Measurements from ENCODE around the gene RBMY1D. TPM values are rescaled to one million over a fixed set of nuclear protein-coding genes. Genes with fewer than 3 reads are reported as not detected.
"Not testable (repeated sequence)": the region's sequence is repeated elsewhere in the genome, so short reads cannot be mapped to it uniquely, and the experiment has no call there.

RBMY1D gene
- total RNA-seq (not detected), polyA plus RNA-seq (not detected)
- long read RNA-seq, donor 1, result 0 reads
- long read RNA-seq, donor 2, result 0 reads
- long read RNA-seq, donor 3, result 0 reads
- long read RNA-seq, donor 4, result 0 reads
- long read RNA-seq, donor 5, result 0 reads
- long read RNA-seq, donor 6, result 0 reads
- long read RNA-seq, donor 7, result 0 reads
- long read RNA-seq, donor 8, result 0 reads
- long read RNA-seq, donor 9, result 0 reads
- long read RNA-seq, donor 10, result 0 reads

DNA sequence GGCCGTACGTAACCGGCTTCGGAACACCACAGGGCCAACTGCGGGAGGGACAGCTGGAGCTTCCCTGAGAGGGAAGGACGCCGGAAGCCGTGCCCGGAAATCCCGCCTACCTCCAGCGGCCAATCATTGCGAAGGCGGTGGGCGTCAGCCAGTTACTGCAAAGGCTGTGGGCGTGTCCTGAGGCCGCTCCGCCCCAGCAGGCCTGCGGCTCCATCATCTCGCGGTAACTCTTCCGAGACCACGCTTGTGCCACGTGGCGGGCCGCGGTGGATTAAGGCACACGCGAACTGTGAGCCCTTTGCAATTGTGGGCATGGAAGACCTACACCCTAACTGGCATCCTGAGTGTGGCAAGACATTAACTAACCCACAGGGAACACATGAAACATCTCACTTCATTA, at the start of gene RBMY1D:
Gene RBMY1D, minus strand, starts transcription at position 101 of the 400 bp plus-strand sequence. CDS start 2,013 bp downstream, outside the sequence.
- not testable (repeated sequence) for H3K36me3 ChIP-seq (ENCODE audit: control insufficient read depth in 2 of 2, insufficient read depth in 2 of 2, low read length in 1 of 2); H3K4me1 ChIP-seq (ENCODE audit: control insufficient read depth in 2 of 2, insufficient read depth in 2 of 2, low read length in 2 of 2); H3K9me3 ChIP-seq (ENCODE audit: control insufficient read depth in 2 of 2, insufficient read depth in 1 of 2, low read length in 1 of 2); H3K27me3 ChIP-seq (ENCODE audit: control insufficient read depth in 2 of 2, insufficient read depth in 1 of 2, low read length in 1 of 2); DNase-seq (ENCODE audit: low read depth in 6 of 9, low spot score in 9 of 9); H3K27ac ChIP-seq (ENCODE audit: low read depth in 1 of 2, low read length in 1 of 2); H3K4me3 ChIP-seq (ENCODE audit: low read length in 2 of 2)
- WGBS, result no CpG with 5 or more reads among the region's 28 CpGs

- not testable (repeated sequence) for H3K4me3 ChIP-seq (ENCODE audit: low read length in 2 of 2); DNase-seq (ENCODE audit: low read depth in 6 of 9, low spot score in 9 of 9); H3K36me3 ChIP-seq (ENCODE audit: control insufficient read depth in 2 of 2, insufficient read depth in 2 of 2, low read length in 1 of 2); H3K9me3 ChIP-seq (ENCODE audit: control insufficient read depth in 2 of 2, insufficient read depth in 1 of 2, low read length in 1 of 2); H3K27me3 ChIP-seq (ENCODE audit: control insufficient read depth in 2 of 2, insufficient read depth in 1 of 2, low read length in 1 of 2); H3K27ac ChIP-seq (ENCODE audit: low read depth in 1 of 2, low read length in 1 of 2); H3K4me1 ChIP-seq (ENCODE audit: control insufficient read depth in 2 of 2, insufficient read depth in 2 of 2, low read length in 2 of 2)
- WGBS, result no CpG with 5 or more reads among the region's 29 CpGs
Measured at GRCh38 chrY:21917932-21918331, 23.6 kb upstream of the RBMY1D start, which contains the start of gene RBMY1E. RBMY1E (minus strand) TSS chrY:21918032; CDS start chrY:21916054, 1,978 bp downstream.

GRCh38 chrY:21869407-21870076, 24.8 kb downstream of the RBMY1D start:
- not testable (repeated sequence) for H3K36me3 ChIP-seq (ENCODE audit: control insufficient read depth in 2 of 2, insufficient read depth in 2 of 2, low read length in 1 of 2); H3K4me3 ChIP-seq (ENCODE audit: low read length in 2 of 2); H3K27ac ChIP-seq (ENCODE audit: low read depth in 1 of 2, low read length in 1 of 2); H3K27me3 ChIP-seq (ENCODE audit: control insufficient read depth in 2 of 2, insufficient read depth in 1 of 2, low read length in 1 of 2); H3K9me3 ChIP-seq (ENCODE audit: control insufficient read depth in 2 of 2, insufficient read depth in 1 of 2, low read length in 1 of 2); DNase-seq (ENCODE audit: low read depth in 6 of 9, low spot score in 9 of 9); H3K4me1 ChIP-seq (ENCODE audit: control insufficient read depth in 2 of 2, insufficient read depth in 2 of 2, low read length in 2 of 2)
- no CpG with 5 or more reads among the region's 5 CpGs for WGBS

- Histone ChIP-seq H3K36me3 (ENCODE audit: control insufficient read depth in 2 of 2, insufficient read depth in 2 of 2, low read length in 1 of 2) (no peaks in the 10 kb centered on the region), H3K4me1 (ENCODE audit: control insufficient read depth in 2 of 2, insufficient read depth in 2 of 2, low read length in 2 of 2) (no peaks in the 10 kb centered on the region), H3K9me3 (ENCODE audit: control insufficient read depth in 2 of 2, insufficient read depth in 1 of 2, low read length in 1 of 2) (no peaks in the 10 kb centered on the region), H3K27ac (ENCODE audit: low read depth in 1 of 2, low read length in 1 of 2) (no peak overlapping the region), H3K27me3 (ENCODE audit: control insufficient read depth in 2 of 2, insufficient read depth in 1 of 2, low read length in 1 of 2) (no peaks in the 10 kb centered on the region), H3K4me3 (ENCODE audit: low read length in 2 of 2) (no peak overlapping the region)
- 74% methylated on average over 3 of the region's 3 CpGs for WGBS
- DNase-seq (ENCODE audit: low read depth in 6 of 9, low spot score in 9 of 9), result no peak
Measured at GRCh38 chrY:21845481-21845880, 48.8 kb downstream of the RBMY1D start.

- Histone ChIP-seq H3K27me3 (ENCODE audit: control insufficient read depth in 2 of 2, insufficient read depth in 1 of 2, low read length in 1 of 2) (no peaks in the 10 kb centered on the region), H3K9me3 (ENCODE audit: control insufficient read depth in 2 of 2, insufficient read depth in 1 of 2, low read length in 1 of 2) (no peaks in the 10 kb centered on the region), H3K4me1 (ENCODE audit: control insufficient read depth in 2 of 2, insufficient read depth in 2 of 2, low read length in 2 of 2) (no peaks in the 10 kb centered on the region), H3K36me3 (ENCODE audit: control insufficient read depth in 2 of 2, insufficient read depth in 2 of 2, low read length in 1 of 2) (no peaks in the 10 kb centered on the region), H3K27ac (ENCODE audit: low read depth in 1 of 2, low read length in 1 of 2) (no peak overlapping the region), H3K4me3 (ENCODE audit: low read length in 2 of 2) (no peak overlapping the region)
- DNase-seq (ENCODE audit: low read depth in 6 of 9, low spot score in 9 of 9), result no peak
- WGBS, result 90% methylated on average over 4 of the region's 4 CpGs
Measured at GRCh38 chrY:21842090-21842489, 52.2 kb downstream of the RBMY1D start.

- Histone ChIP-seq H3K9me3 (ENCODE audit: control insufficient read depth in 2 of 2, insufficient read depth in 1 of 2, low read length in 1 of 2) (no peaks in the 10 kb centered on the region), H3K27me3 (ENCODE audit: control insufficient read depth in 2 of 2, insufficient read depth in 1 of 2, low read length in 1 of 2) (no peaks in the 10 kb centered on the region), H3K4me1 (ENCODE audit: control insufficient read depth in 2 of 2, insufficient read depth in 2 of 2, low read length in 2 of 2) (no peaks in the 10 kb centered on the region), H3K4me3 (ENCODE audit: low read length in 2 of 2) (no peak overlapping the region), H3K27ac (ENCODE audit: low read depth in 1 of 2, low read length in 1 of 2) (no peak overlapping the region), H3K36me3 (ENCODE audit: control insufficient read depth in 2 of 2, insufficient read depth in 2 of 2, low read length in 1 of 2) (no peaks in the 10 kb centered on the region)
- no peak for DNase-seq (ENCODE audit: low read depth in 6 of 9, low spot score in 9 of 9)
- 89% methylated on average over 5 of the region's 5 CpGs for WGBS
Measured at GRCh38 chrY:21839489-21839888, 54.8 kb downstream of the RBMY1D start.

DNA sequence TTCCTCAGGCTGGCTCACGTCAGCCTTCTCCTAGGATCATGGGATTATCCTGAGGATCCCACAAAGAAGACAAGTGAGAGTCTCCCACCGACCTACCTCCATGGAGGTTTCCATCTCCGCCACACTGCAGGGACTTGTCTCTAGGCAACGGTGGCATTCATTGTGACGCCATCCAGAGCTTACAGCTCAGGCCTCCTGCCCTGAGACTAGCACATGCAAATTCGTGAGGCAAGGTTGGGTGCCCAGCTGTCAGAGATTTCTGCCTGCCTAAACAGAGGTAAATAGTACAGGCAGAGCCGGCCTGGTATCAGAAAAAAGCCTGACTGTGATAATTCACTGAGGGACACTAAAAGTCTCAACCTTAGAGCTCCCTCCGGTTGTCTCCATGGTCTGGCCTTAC, 58.0 kb downstream of the RBMY1D start:
- Histone ChIP-seq H3K27me3 (ENCODE audit: control insufficient read depth in 2 of 2, insufficient read depth in 1 of 2, low read length in 1 of 2) (no peaks in the 10 kb centered on the region), H3K27ac (ENCODE audit: low read depth in 1 of 2, low read length in 1 of 2) (no peak overlapping the region), H3K4me3 (ENCODE audit: low read length in 2 of 2) (no peak overlapping the region), H3K4me1 (ENCODE audit: control insufficient read depth in 2 of 2, insufficient read depth in 2 of 2, low read length in 2 of 2) (no peaks in the 10 kb centered on the region), H3K36me3 (ENCODE audit: control insufficient read depth in 2 of 2, insufficient read depth in 2 of 2, low read length in 1 of 2) (no peaks in the 10 kb centered on the region), H3K9me3 (ENCODE audit: control insufficient read depth in 2 of 2, insufficient read depth in 1 of 2, low read length in 1 of 2) (no peaks in the 10 kb centered on the region)
- WGBS, result 90% methylated on average over 8 of the region's 8 CpGs
- no peak for DNase-seq (ENCODE audit: low read depth in 6 of 9, low spot score in 9 of 9)

- no peak overlapping the region for H3K4me3 ChIP-seq (ENCODE audit: low read length in 2 of 2)
- H3K9me3 ChIP-seq (ENCODE audit: control insufficient read depth in 2 of 2, insufficient read depth in 1 of 2, low read length in 1 of 2), result no peaks in the 10 kb centered on the region
- H3K27me3 ChIP-seq (ENCODE audit: control insufficient read depth in 2 of 2, insufficient read depth in 1 of 2, low read length in 1 of 2), result no peaks in the 10 kb centered on the region
- 93% methylated on average over 7 of the region's 7 CpGs for WGBS
- no peak for DNase-seq (ENCODE audit: low read depth in 6 of 9, low spot score in 9 of 9)
- H3K36me3 ChIP-seq (ENCODE audit: control insufficient read depth in 2 of 2, insufficient read depth in 2 of 2, low read length in 1 of 2), result no peaks in the 10 kb centered on the region
- H3K27ac ChIP-seq (ENCODE audit: low read depth in 1 of 2, low read length in 1 of 2), result no peak overlapping the region
- no peaks in the 10 kb centered on the region for H3K4me1 ChIP-seq (ENCODE audit: control insufficient read depth in 2 of 2, insufficient read depth in 2 of 2, low read length in 2 of 2)
Measured at GRCh38 chrY:21835052-21835451, 59.3 kb downstream of the RBMY1D start.
